H1 (cell line): ENCODE data around the gene HORMAD2. TPM values are rescaled to one million over a fixed set of nuclear protein-coding genes. Genes with fewer than 3 reads are reported as not detected.

Source experiments
- CTCF ChIA-PET: fragments of 300-600 bp; sonication (Branson Sonifier 250); formaldehyde crosslinking; loops from one replicate; lab custom pipeline; 2021; ENCODE audit not compliant: partially characterized antibody; lab: Charles Lee
- POLR2A ChIA-PET: fragments of 300-600 bp; sonication (Branson Sonifier 250); formaldehyde crosslinking; loops from one replicate; lab custom pipeline; 2021; ENCODE audit warnings: inconsistent platforms; ENCODE audit not compliant: partially characterized antibody; lab: Charles Lee
- DNase-seq, 2 experiments: peaks; one replicate each; pipeline versions ENCODE4 v3.0.0 to v3.0.0-alpha.2; 2010 to 2022; ENCODE audit warnings: low spot score in 2 of 2, low read depth in 1 of 2, mixed read lengths in 1 of 2
- FAIRE-seq: peaks from 2 replicates; lab custom pipeline; 2011; peaks lifted over from hg19 to GRCh38; lab: Jason Lieb, UNC
- H2AFZ ChIP-seq: 2 replicates; pipeline ENCODE4 v1.8.1; 2012; ENCODE audit warnings: low read length, inconsistent platforms
- H2AK5ac ChIP-seq: 2 replicates; pipeline ENCODE4 v1.6.1; 2013; ENCODE audit warnings: low read depth, low read length
- H2BK120ac ChIP-seq: replicated peaks from 2 replicates; pipeline ENCODE3; 2013; ENCODE audit warnings: low read depth, low read length, inconsistent platforms
- H2BK12ac ChIP-seq: 2 replicates; pipeline ENCODE4 v1.6.1; 2013; ENCODE audit warnings: low read depth, low read length
- H2BK15ac ChIP-seq: 2 replicates; pipeline ENCODE4 v1.6.1; 2013; ENCODE audit warnings: low read length
- H2BK20ac ChIP-seq: 2 replicates; pipeline ENCODE4 v1.6.1; 2013; ENCODE audit warnings: low read length
- H2BK5ac ChIP-seq: 2 replicates; pipeline ENCODE4 v1.6.1; 2013; ENCODE audit warnings: low read depth, low read length
- H3K14ac ChIP-seq: 2 replicates; pipeline ENCODE4 v1.6.1; 2013; ENCODE audit warnings: inconsistent platforms; ENCODE audit not compliant: insufficient read length
- H3K18ac ChIP-seq: 2 replicates; pipeline ENCODE4 v1.6.1; 2013; ENCODE audit warnings: low read length; ENCODE audit errors: extremely low read depth
- H3K23ac ChIP-seq: 2 replicates; pipeline ENCODE4 v1.6.1; 2013; ENCODE audit warnings: inconsistent platforms; ENCODE audit not compliant: insufficient read length
- H3K23me2 ChIP-seq: 2 replicates; pipeline ENCODE4 v1.6.1; 2013; ENCODE audit warnings: low read depth, low read length
- H3K27ac ChIP-seq: 2 replicates; pipeline ENCODE4 v1.6.1; 2011; ENCODE audit warnings: low read depth, low read length, inconsistent platforms
- H3K27me3 ChIP-seq, 4 experiments: replicated peaks in 1 of 4; 1 replicate in 1 of 4; 2 replicates in 3 of 4; pipeline versions ENCODE4 v1.6.1 to v1.8.1; 2011 to 2013; ENCODE audit warnings: low read length in 3 of 4, mild to moderate bottlenecking in 3 of 4, inconsistent platforms in 2 of 4, mixed read lengths in 2 of 4, moderate library complexity in 1 of 4; ENCODE audit not compliant: control insufficient read depth in 3 of 4, insufficient read depth in 3 of 4; ENCODE audit errors: extremely low read depth in 1 of 4
- H3K36me3 ChIP-seq, 4 experiments: 2 replicates each; pipeline versions ENCODE4 v1.6.1 to v1.8.1; 2011 to 2013; ENCODE audit warnings: mild to moderate bottlenecking in 4 of 4, low read length in 3 of 4, moderate library complexity in 2 of 4, control low read depth in 1 of 4, inconsistent platforms in 1 of 4; ENCODE audit not compliant: insufficient read depth in 4 of 4, control insufficient read depth in 2 of 4
- H3K4ac ChIP-seq: replicated peaks from 2 replicates; pipeline ENCODE3; 2013; ENCODE audit warnings: low read length, low read depth, mixed read lengths, inconsistent platforms; ENCODE audit not compliant: insufficient read length
- H3K4me1 ChIP-seq, 4 experiments: replicated peaks in 1 of 4; 1 replicate in 1 of 4; 2 replicates in 3 of 4; pipeline versions ENCODE4 v1.6.1 to v1.8.1; 2011 to 2013; ENCODE audit warnings: low read length in 3 of 4, inconsistent platforms in 2 of 4, mixed read lengths in 1 of 4; ENCODE audit not compliant: insufficient read depth in 4 of 4, control insufficient read depth in 3 of 4
- H3K4me2 ChIP-seq, 2 experiments: 2 replicates each; pipeline versions ENCODE4 v1.6.1 to v1.8.1; 2011 to 2013; ENCODE audit warnings: low read depth in 2 of 2, low read length in 2 of 2, control low read depth in 1 of 2, inconsistent platforms in 1 of 2, mild to moderate bottlenecking in 1 of 2; ENCODE audit not compliant: insufficient read depth in 1 of 2
- H3K4me3 ChIP-seq, 4 experiments: fragments of 200-600, 300-600 bp in 1 of 4; sonication (generic), shearing (Covaris generic), sonication (Bioruptor Twin) in 1 of 4; 2 replicates each; pipeline versions ENCODE4 v1.5.1 to v1.8.1; 2011 to 2016; ENCODE audit warnings: low read length in 4 of 4, low read depth in 3 of 4, control low read depth in 2 of 4, inconsistent platforms in 2 of 4, mild to moderate bottlenecking in 2 of 4, mixed read lengths in 1 of 4, moderate library complexity in 1 of 4; ENCODE audit not compliant: insufficient read depth in 2 of 4; ENCODE audit errors: extremely low read depth in 1 of 4
- H3K56ac ChIP-seq: replicated peaks from 2 replicates; pipeline ENCODE3; 2013; ENCODE audit warnings: low read depth, mild to moderate bottlenecking, mixed read lengths, low read length, inconsistent platforms; ENCODE audit not compliant: insufficient read length
- H3K79me1 ChIP-seq: 2 replicates; pipeline ENCODE4 v1.6.1; 2013; ENCODE audit warnings: low read depth, low read length, control low read depth
- H3K79me2 ChIP-seq, 2 experiments: 2 replicates each; pipeline versions ENCODE4 v1.6.1 to v1.8.1; 2012 to 2013; ENCODE audit warnings: low read length in 2 of 2, mild to moderate bottlenecking in 2 of 2, inconsistent platforms in 1 of 2; ENCODE audit not compliant: insufficient read depth in 2 of 2, control insufficient read depth in 1 of 2
- H3K9ac ChIP-seq, 4 experiments: replicated peaks in 1 of 4; 1 replicate in 1 of 4; 2 replicates in 3 of 4; pipeline versions ENCODE4 v1.6.1 to v1.8.1; 2011 to 2013; ENCODE audit warnings: low read depth in 3 of 4, low read length in 3 of 4, control low read depth in 2 of 4, mild to moderate bottlenecking in 2 of 4, moderate library complexity in 2 of 4, inconsistent platforms in 1 of 4; ENCODE audit errors: extremely low read depth in 1 of 4
- H3K9me3 ChIP-seq, 2 experiments: 2 replicates each; pipeline versions ENCODE4 v1.6.1 to v1.8.1; 2012 to 2013; ENCODE audit warnings: mild to moderate bottlenecking in 2 of 2, moderate library complexity in 2 of 2, control low read depth in 1 of 2, inconsistent platforms in 1 of 2, low read depth in 1 of 2, low read length in 1 of 2, mixed read lengths in 1 of 2; ENCODE audit not compliant: insufficient read depth in 2 of 2
- H4K20me1 ChIP-seq, 2 experiments: replicated peaks in 1 of 2; 2 replicates each; pipeline versions ENCODE3 to v1.8.1; 2011 to 2013; ENCODE audit warnings: inconsistent platforms in 2 of 2, low read length in 2 of 2, mild to moderate bottlenecking in 1 of 2; ENCODE audit not compliant: insufficient read depth in 2 of 2, control insufficient read depth in 1 of 2
- H4K5ac ChIP-seq: 2 replicates; pipeline ENCODE4 v1.6.1; 2013; ENCODE audit warnings: low read length, low read depth, mixed read lengths, inconsistent platforms; ENCODE audit not compliant: insufficient read length
- H4K8ac ChIP-seq: 2 replicates; pipeline ENCODE4 v1.8.0; 2013; ENCODE audit warnings: mild to moderate bottlenecking, moderate library complexity, low read length, inconsistent platforms; ENCODE audit not compliant: insufficient read depth; ENCODE audit errors: extremely low read depth
- H4K91ac ChIP-seq: replicated peaks from 2 replicates; pipeline ENCODE3; 2013; ENCODE audit warnings: low read length, mixed read lengths, inconsistent platforms; ENCODE audit not compliant: insufficient read length
- whole genome bisulfite sequencing, 2 experiments: shearing (Covaris generic) in 1 of 2; methylation state at CpG; one replicate each; pipeline versions ENCODE4 v1.1.6 to v1.1.7; 2013 to 2015; ENCODE audit warnings: low lambda C conversion rate in 2 of 2, mixed read lengths in 2 of 2, inconsistent platforms in 1 of 2, low coverage in 1 of 2, missing lambda C conversion rate in 1 of 2; ENCODE audit not compliant: insufficient replicate concordance in 2 of 2, insufficient coverage in 1 of 2, insufficient read length in 1 of 2; ENCODE audit errors: extremely low coverage in 1 of 2, missing lambda C conversion rate in 1 of 2; 5-methylcytosine and 5-hydroxymethylcytosine counted together
- polyA plus RNA-seq, 7 experiments: library from polyadenylated mRNA; depleted of rRNA in 3 of 7; stranded (reverse) in 5 of 7; unstranded in 2 of 7; fragments of >200 nt in 5 of 7; fragments of 200-250 nt in 2 of 7; gene quantifications; 1 replicate in 5 of 7; 2 replicates in 1 of 7; 4 replicates in 1 of 7; pipeline versions ENCODE4 v1.2.1 to v1.2.3, GENCODE V29; 2011 to 2013; ENCODE audit warnings: missing spikeins in 2 of 7, mixed read lengths in 2 of 7
- total RNA-seq: library from RNA; stranded (reverse); fragmentation: NEBNext Ultra II Directional; extraction: Animal tissue kit (Norgen Biotek cat#: 25700); gene quantifications from 2 replicates; pipeline ENCODE4 v1.2.1, GENCODE V29; 2021

HORMAD2 gene
- total and polyA plus RNA-seq, 2 of the 8 experiments (the other 6 are each of a cell fraction or from before 2014, with no cell fraction given): 0.03 TPM; not detected in 1

DNA sequence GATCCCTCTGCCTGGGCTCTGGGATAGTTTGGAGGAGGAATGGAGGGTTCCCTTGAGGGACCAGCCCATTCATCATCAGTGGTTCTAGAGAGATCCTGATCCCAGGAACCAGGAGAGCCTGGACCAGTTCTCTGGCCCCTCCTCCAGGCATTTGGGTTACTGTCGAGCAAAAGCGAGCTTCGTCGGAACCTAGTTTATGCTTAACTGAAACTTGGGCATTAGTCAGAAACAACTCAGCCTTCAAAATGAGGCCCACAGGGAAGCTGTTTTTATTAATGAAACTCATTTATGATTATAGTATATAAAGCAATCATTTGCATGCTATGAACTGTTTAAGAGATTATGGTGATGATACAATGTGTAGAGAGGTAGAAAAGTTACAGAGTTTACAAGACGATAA is 104.9 kb downstream of the HORMAD2 start:
- no peak overlapping the region for H3K9ac ChIP-seq
- CTCF ChIA-PET: interaction anchor here (0.9 to 1.2 kb wide), 2 partner anchors 77 to 78 kb away, joined by 3 to 4 read pairs; no protein-coding TSS in a partner anchor
- FAIRE-seq: no peak

More for the DNA sequence above, 104.9 kb downstream of the HORMAD2 start:
- Histone ChIP-seq H2BK12ac (no peak overlapping the region), H2BK15ac (no peak overlapping the region), H3K4me2 (no peak overlapping the region), H4K91ac (no peak overlapping the region), H3K23me2 (no peaks in the 10 kb centered on the region), H3K9me3 (no peaks in the 10 kb centered on the region), H3K79me2 (no peaks in the 10 kb centered on the region), H4K8ac (no peak overlapping the region), H3K79me1 (no peaks in the 10 kb centered on the region), H3K14ac (no peak overlapping the region), H3K27ac (no peak overlapping the region), H3K4ac (no peak overlapping the region), H2AFZ (no peak overlapping the region), H2BK120ac (no peak overlapping the region), H2AK5ac (no peak overlapping the region), H4K5ac (no peak overlapping the region), H3K18ac (no peak overlapping the region), H3K4me3 (no peak overlapping the region), H4K20me1 (no peaks in the 10 kb centered on the region), H3K27me3 (no peaks in the 10 kb centered on the region; a peak in 1 of 7 replicates), H3K4me1 (no peaks in the 10 kb centered on the region; a peak in 1 of 7 replicates), H3K23ac (no peak overlapping the region), H3K36me3 (no peaks in the 10 kb centered on the region), H2BK5ac (no peak overlapping the region), H2BK20ac (no peak overlapping the region), H3K56ac (no peak overlapping the region)
- no peak for DNase-seq
- POLR2A ChIA-PET: no interaction called here
- WGBS, 2 experiments: 90% methylated on average over 5 of the region's 5 CpGs; no CpG with 5 or more reads in 1 of the 2 experiments
